DOHH2 (cell line): Measurements from ENCODE around the gene FBXO31.

Source experiments
- EZH2phosphoT487 ChIP-seq: fragments of 200-600 bp; sonication (generic); IDR thresholded peaks from 2 replicates; pipeline ENCODE4 v1.6.1; 2017; ENCODE audit warnings: borderline replicate concordance, mild to moderate bottlenecking, antibody characterized with exemption, low read length, moderate library complexity, mixed read lengths
- TF ChIP-seq, protein P1 (sequence below): fragments of 200-600 bp; sonication (generic); IDR thresholded peaks from one replicate; pipeline ENCODE4 v1.5.1; 2014; ENCODE audit warnings: antibody characterized with exemption, mild to moderate bottlenecking, low read depth, low read length; ENCODE audit not compliant: poor library complexity, severe bottlenecking

GRCh38 chr16:87338155-87338765, 45.3 kb downstream of the FBXO31 start:
- TF ChIP-seq, protein P1, sequence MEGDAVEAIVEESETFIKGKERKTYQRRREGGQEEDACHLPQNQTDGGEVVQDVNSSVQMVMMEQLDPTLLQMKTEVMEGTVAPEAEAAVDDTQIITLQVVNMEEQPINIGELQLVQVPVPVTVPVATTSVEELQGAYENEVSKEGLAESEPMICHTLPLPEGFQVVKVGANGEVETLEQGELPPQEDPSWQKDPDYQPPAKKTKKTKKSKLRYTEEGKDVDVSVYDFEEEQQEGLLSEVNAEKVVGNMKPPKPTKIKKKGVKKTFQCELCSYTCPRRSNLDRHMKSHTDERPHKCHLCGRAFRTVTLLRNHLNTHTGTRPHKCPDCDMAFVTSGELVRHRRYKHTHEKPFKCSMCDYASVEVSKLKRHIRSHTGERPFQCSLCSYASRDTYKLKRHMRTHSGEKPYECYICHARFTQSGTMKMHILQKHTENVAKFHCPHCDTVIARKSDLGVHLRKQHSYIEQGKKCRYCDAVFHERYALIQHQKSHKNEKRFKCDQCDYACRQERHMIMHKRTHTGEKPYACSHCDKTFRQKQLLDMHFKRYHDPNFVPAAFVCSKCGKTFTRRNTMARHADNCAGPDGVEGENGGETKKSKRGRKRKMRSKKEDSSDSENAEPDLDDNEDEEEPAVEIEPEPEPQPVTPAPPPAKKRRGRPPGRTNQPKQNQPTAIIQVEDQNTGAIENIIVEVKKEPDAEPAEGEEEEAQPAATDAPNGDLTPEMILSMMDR, result no peak
- no peak for TF ChIP-seq EZH2phosphoT487
